ENCODE data around the gene FGF14.
A peak's percentile ranks its signal among the peaks of the same experiment; 100 is the strongest.

Gene FGF14

DNA sequence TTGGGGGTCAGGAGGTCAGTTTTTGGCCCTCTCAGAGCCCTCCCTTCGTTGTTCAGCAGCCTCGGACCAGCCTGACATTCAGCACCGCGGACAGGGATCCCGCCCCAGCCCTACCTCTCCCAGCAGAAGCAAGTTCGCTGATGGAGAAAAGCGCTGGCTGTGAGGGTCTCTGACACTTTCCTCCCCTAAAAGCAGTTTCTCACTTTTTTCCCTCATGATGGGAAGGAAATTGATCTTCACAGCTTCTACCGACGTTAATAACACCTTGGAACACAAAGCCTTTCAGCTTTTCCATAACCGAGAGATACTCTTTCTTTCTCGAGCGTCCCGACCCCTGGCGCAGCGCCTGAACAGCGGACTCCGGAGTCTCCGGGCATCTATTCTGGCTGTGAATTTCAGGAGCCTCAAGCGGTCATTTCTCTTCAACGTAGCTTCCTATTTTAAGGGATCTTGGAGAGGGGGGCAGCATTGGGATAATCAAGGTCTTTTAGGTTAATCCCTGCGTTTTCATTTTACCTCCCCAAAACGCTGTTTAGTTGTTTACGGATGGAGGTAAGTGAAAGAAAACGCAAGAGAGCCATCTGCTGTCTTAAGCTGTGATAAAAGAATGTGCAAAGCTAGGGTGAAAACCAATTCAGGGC is 482.2 kb downstream of the FGF14 start:
- DNase-seq = peak; percentile 65
- peaks cover 19% of the 10 kb centered on the region for H3K27me3 ChIP-seq (ENCODE audit: insufficient read depth, low read length, poor library complexity)
- no peak overlapping the region for H3K23ac ChIP-seq (ENCODE audit: low read length)
- H3K4me3 ChIP-seq (ENCODE audit: low read length) = no peak overlapping the region
- no peak overlapping the region for H3K27ac ChIP-seq (ENCODE audit: low read depth, low read length)
- no peak overlapping the region for H2BK15ac ChIP-seq (replicated peaks; ENCODE audit: low read depth)
- H3K56ac ChIP-seq (ENCODE audit: low read length) = no peak overlapping the region
- H3K9ac ChIP-seq (ENCODE audit: low read length) = no peak overlapping the region
- H2BK120ac ChIP-seq (ENCODE audit: low read depth, low read length) = no peak overlapping the region
- H3K36me3 ChIP-seq (ENCODE audit: control insufficient read depth, insufficient read depth, low read length) = no peaks in the 10 kb centered on the region
- no peak overlapping the region for H4K8ac ChIP-seq (ENCODE audit: low read depth, low read length)
- no peak overlapping the region for H3K4ac ChIP-seq (ENCODE audit: low read depth, low read length)
- no peak overlapping the region for H2AK5ac ChIP-seq (ENCODE audit: low read length)
- H2BK5ac ChIP-seq (ENCODE audit: low read length) = no peak overlapping the region
- H3K79me2 ChIP-seq (ENCODE audit: control insufficient read depth, insufficient read depth, low read length) = no peaks in the 10 kb centered on the region
- H4K5ac ChIP-seq (ENCODE audit: low read length) = no peak overlapping the region
- H3K4me2 ChIP-seq (ENCODE audit: low read length) = peak overlapping the region; percentile 48
- no CpG with 5 or more reads among the region's 24 CpGs for WGBS (ENCODE audit: extremely low coverage, insufficient coverage, low lambda C conversion rate)
- H3K4me1 ChIP-seq (ENCODE audit: control insufficient read depth, low read depth, low read length) = no peaks in the 10 kb centered on the region
- no peak overlapping the region for H3K18ac ChIP-seq (ENCODE audit: low read length)
- H3K79me1 ChIP-seq (ENCODE audit: low read length) = no peaks in the 10 kb centered on the region

DNA sequence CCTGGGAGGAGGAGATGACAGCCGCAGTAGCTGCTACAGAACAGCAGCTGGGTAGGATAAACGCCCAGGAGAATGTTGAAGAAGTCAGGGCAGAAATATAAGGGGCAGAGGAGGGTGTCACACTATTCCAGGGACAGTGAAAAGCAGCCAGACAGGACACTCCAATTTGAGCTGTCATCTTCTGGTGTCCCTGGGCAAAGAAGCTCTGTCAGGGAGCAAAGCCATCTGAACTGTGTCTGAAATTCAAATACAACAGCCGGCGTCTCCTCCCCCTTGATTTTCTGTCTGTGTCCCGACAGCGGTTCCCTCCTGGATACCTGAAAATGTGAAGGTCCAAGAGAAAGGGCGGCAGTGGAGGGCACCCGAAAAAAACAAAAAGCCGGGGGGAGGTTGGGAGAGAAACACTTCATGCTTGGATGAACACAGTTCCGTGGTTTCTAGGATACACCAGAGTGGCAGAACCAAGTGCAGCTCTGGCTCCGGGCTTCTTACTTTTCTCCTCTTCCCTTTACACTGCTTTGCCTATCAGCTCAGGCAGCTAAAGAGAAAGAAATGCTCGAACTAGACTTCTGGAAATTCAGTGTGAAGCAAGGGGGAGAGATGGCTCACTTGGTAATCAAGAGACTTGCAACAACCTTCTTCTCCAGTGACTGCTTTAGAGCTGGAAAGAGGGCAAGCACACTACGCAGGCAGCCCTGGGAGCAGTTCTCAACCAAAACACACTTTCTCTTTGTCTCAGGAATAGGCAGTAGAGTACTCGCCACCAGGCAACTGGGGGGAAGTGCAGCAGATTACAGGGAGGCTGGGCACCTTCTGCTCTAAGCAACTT is 483.8 kb downstream of the FGF14 start:
- DNase-seq = peak; percentile 43
- no CpG with 5 or more reads among the region's 14 CpGs for WGBS (ENCODE audit: extremely low coverage, insufficient coverage, low lambda C conversion rate)
- H4K5ac ChIP-seq (ENCODE audit: low read length) = no peak overlapping the region

GRCh38 chr13:101917475-101917810 is 484.4 kb downstream of the FGF14 start:
- WGBS (ENCODE audit: extremely low coverage, insufficient coverage, low lambda C conversion rate) = no CpG with 5 or more reads among the region's 16 CpGs

More for the DNA sequence above, 483.8 kb downstream of the FGF14 start:
- Histone ChIP-seq H4K8ac (ENCODE audit: low read depth, low read length) (no peak overlapping the region), H3K4me2 (ENCODE audit: low read length) (no peak overlapping the region), H3K79me2 (ENCODE audit: control insufficient read depth, insufficient read depth, low read length) (no peaks in the 10 kb centered on the region), H2BK120ac (ENCODE audit: low read depth, low read length) (no peak overlapping the region), H3K23ac (ENCODE audit: low read length) (no peak overlapping the region), H3K4ac (ENCODE audit: low read depth, low read length) (no peak overlapping the region), H3K36me3 (ENCODE audit: control insufficient read depth, insufficient read depth, low read length) (no peaks in the 10 kb centered on the region), H3K9ac (ENCODE audit: low read length) (no peak overlapping the region), H2AK5ac (ENCODE audit: low read length) (no peak overlapping the region), H2BK15ac (replicated peaks; ENCODE audit: low read depth) (no peak overlapping the region), H3K4me3 (ENCODE audit: low read length) (no peak overlapping the region), H3K18ac (ENCODE audit: low read length) (no peak overlapping the region), H3K56ac (ENCODE audit: low read length) (no peak overlapping the region), H3K4me1 (ENCODE audit: control insufficient read depth, low read depth, low read length) (no peaks in the 10 kb centered on the region), H2BK5ac (ENCODE audit: low read length) (no peak overlapping the region), H3K27me3 (ENCODE audit: insufficient read depth, low read length, poor library complexity) (peaks cover 19% of the 10 kb centered on the region), H3K27ac (ENCODE audit: low read depth, low read length) (no peak overlapping the region), H3K79me1 (ENCODE audit: low read length) (no peaks in the 10 kb centered on the region)

DNA sequence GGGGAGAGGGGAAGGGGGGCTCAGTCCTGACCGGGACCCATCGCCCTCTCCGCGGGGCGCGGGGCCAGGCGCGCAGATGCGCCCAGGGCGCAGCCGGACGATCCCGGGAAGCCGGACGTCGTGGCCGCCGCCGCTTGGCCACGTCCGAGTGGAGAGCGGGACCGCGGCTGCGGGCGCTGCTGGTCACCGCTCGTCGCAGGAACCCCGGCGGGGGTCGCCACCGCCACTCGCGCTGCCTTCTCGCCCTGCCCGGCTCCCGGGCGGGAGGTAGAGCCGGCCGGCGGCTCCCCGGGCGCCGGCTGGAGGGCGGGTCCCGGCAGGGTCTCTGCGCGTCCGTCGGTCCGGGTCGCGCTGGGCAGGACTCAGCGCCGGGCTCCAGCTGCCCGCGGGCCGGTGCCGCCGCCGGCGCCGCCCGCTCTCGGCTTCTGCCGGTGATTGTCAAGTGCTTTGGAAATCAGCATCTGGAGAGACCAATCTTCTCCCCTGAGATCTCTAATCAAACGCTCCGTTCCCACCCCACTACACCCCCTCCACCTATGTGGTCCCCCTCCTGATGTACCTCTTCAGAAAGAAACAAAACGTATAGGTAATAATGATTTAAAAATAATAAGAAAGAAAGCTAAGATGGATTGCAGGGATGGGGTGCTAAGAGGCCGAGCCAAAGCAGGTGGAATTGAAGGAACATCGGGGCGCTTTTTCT is 484.9 kb downstream of the FGF14 start:
- Histone ChIP-seq H3K23ac (ENCODE audit: low read length) (no peak overlapping the region), H3K4me1 (ENCODE audit: control insufficient read depth, low read depth, low read length) (no peaks in the 10 kb centered on the region), H2BK15ac (replicated peaks; ENCODE audit: low read depth) (no peak overlapping the region), H3K18ac (ENCODE audit: low read length) (no peak overlapping the region), H3K27me3 (ENCODE audit: insufficient read depth, low read length, poor library complexity) (peaks cover 19% of the 10 kb centered on the region), H3K56ac (ENCODE audit: low read length) (peak overlapping the region; percentile 56), H3K79me2 (ENCODE audit: control insufficient read depth, insufficient read depth, low read length) (no peaks in the 10 kb centered on the region), H3K36me3 (ENCODE audit: control insufficient read depth, insufficient read depth, low read length) (no peaks in the 10 kb centered on the region), H3K4ac (ENCODE audit: low read depth, low read length) (no peak overlapping the region), H3K4me3 (ENCODE audit: low read length) (no peak overlapping the region), H2BK5ac (ENCODE audit: low read length) (no peak overlapping the region), H3K27ac (ENCODE audit: low read depth, low read length) (no peak overlapping the region), H3K79me1 (ENCODE audit: low read length) (no peaks in the 10 kb centered on the region), H2AK5ac (ENCODE audit: low read length) (no peak overlapping the region), H3K4me2 (ENCODE audit: low read length) (peak overlapping the region; percentile 48), H4K8ac (ENCODE audit: low read depth, low read length) (no peak overlapping the region), H4K5ac (ENCODE audit: low read length) (no peak overlapping the region), H3K9ac (ENCODE audit: low read length) (no peak overlapping the region), H2BK120ac (ENCODE audit: low read depth, low read length) (no peak overlapping the region)
- WGBS (ENCODE audit: extremely low coverage, insufficient coverage, low lambda C conversion rate) = no CpG with 5 or more reads among the region's 73 CpGs
- DNase-seq = no peak

More at GRCh38 chr13:101917475-101917810, 484.4 kb downstream of the FGF14 start:
- no peak overlapping the region for H3K27ac ChIP-seq (ENCODE audit: low read depth, low read length)
- H3K4ac ChIP-seq (ENCODE audit: low read depth, low read length) = no peak overlapping the region
- no peak for DNase-seq
- H3K79me2 ChIP-seq (ENCODE audit: control insufficient read depth, insufficient read depth, low read length) = no peaks in the 10 kb centered on the region
- H2AK5ac ChIP-seq (ENCODE audit: low read length) = no peak overlapping the region
- H3K27me3 ChIP-seq (ENCODE audit: insufficient read depth, low read length, poor library complexity) = peaks cover 19% of the 10 kb centered on the region
- H3K56ac ChIP-seq (ENCODE audit: low read length) = no peak overlapping the region
- H3K4me3 ChIP-seq (ENCODE audit: low read length) = no peak overlapping the region
- H3K4me2 ChIP-seq (ENCODE audit: low read length) = no peak overlapping the region
- no peak overlapping the region for H3K23ac ChIP-seq (ENCODE audit: low read length)
- H4K8ac ChIP-seq (ENCODE audit: low read depth, low read length) = no peak overlapping the region
- no peak overlapping the region for H4K5ac ChIP-seq (ENCODE audit: low read length)
- H2BK5ac ChIP-seq (ENCODE audit: low read length) = no peak overlapping the region
- no peak overlapping the region for H2BK120ac ChIP-seq (ENCODE audit: low read depth, low read length)
- no peaks in the 10 kb centered on the region for H3K36me3 ChIP-seq (ENCODE audit: control insufficient read depth, insufficient read depth, low read length)
- no peaks in the 10 kb centered on the region for H3K79me1 ChIP-seq (ENCODE audit: low read length)
- H3K4me1 ChIP-seq (ENCODE audit: control insufficient read depth, low read depth, low read length) = no peaks in the 10 kb centered on the region
- H3K18ac ChIP-seq (ENCODE audit: low read length) = no peak overlapping the region
- H2BK15ac ChIP-seq (replicated peaks; ENCODE audit: low read depth) = no peak overlapping the region
- H3K9ac ChIP-seq (ENCODE audit: low read length) = no peak overlapping the region

DNA sequence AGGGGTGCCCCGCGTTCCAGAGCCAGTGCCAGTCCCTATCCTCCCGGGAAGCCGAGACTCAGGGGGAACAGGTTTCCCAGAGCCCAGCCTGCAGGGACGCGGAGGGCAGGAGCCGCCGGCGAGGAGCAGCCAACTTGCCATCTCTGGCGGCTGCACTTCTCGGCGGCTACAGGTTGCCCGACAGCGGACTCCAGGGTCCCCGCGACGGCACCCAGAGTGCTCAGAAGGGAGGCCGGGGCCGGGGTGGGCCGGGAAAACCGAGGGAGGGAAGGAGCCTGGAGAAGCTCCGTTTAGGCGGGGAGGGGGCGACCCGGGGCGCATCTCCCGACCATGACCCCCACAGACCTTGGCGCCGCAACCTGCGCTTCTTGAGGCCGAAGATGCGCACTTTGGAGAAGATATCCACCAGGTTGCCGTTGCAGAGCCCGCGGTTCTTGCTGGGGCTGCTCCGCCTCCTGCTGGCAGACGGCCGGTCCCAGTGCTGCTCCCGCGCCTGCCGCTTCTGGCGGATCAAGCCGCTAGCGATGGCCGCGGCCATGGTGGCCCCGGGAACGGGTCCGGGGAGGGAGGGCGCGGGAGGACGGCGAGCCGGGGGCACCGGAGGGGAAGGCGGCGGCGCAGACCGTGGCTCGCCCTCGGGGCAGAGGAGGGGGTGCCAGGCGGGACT is 485.6 kb downstream of the FGF14 start:
- no peaks in the 10 kb centered on the region for H3K79me1 ChIP-seq (ENCODE audit: low read length)
- no peak overlapping the region for H2BK5ac ChIP-seq (ENCODE audit: low read length)
- H3K27ac ChIP-seq (ENCODE audit: low read depth, low read length) = no peak overlapping the region
- no peak overlapping the region for H4K8ac ChIP-seq (ENCODE audit: low read depth, low read length)
- H3K79me2 ChIP-seq (ENCODE audit: control insufficient read depth, insufficient read depth, low read length) = no peaks in the 10 kb centered on the region
- no peak overlapping the region for H2AK5ac ChIP-seq (ENCODE audit: low read length)
- WGBS (ENCODE audit: extremely low coverage, insufficient coverage, low lambda C conversion rate) = no CpG with 5 or more reads among the region's 62 CpGs
- H3K18ac ChIP-seq (ENCODE audit: low read length) = no peak overlapping the region
- no peak overlapping the region for H3K23ac ChIP-seq (ENCODE audit: low read length)
- no peak overlapping the region for H4K5ac ChIP-seq (ENCODE audit: low read length)
- H3K9ac ChIP-seq (ENCODE audit: low read length) = no peak overlapping the region
- peak overlapping the region; percentile 56 for H3K56ac ChIP-seq (ENCODE audit: low read length)
- peaks cover 19% of the 10 kb centered on the region for H3K27me3 ChIP-seq (ENCODE audit: insufficient read depth, low read length, poor library complexity)
- DNase-seq = peak; percentile 74
- H2BK120ac ChIP-seq (ENCODE audit: low read depth, low read length) = no peak overlapping the region
- no peaks in the 10 kb centered on the region for H3K4me1 ChIP-seq (ENCODE audit: control insufficient read depth, low read depth, low read length)
- peak overlapping the region; percentile 48 for H3K4me2 ChIP-seq (ENCODE audit: low read length)
- H3K36me3 ChIP-seq (ENCODE audit: control insufficient read depth, insufficient read depth, low read length) = no peaks in the 10 kb centered on the region
- no peak overlapping the region for H3K4ac ChIP-seq (ENCODE audit: low read depth, low read length)
- no peak overlapping the region for H2BK15ac ChIP-seq (replicated peaks; ENCODE audit: low read depth)
- H3K4me3 ChIP-seq (ENCODE audit: low read length) = no peak overlapping the region
